C1 segment of cervical spinal cord (tissue), 14 donors: ENCODE data around the gene NXN.
"Not testable (repeated sequence)": the region's sequence is repeated elsewhere in the genome, so short reads cannot be mapped to it uniquely, and the experiment has no call there.

Source experiments
- DNase-seq, 14 donors: peaks; one replicate each; lab custom pipeline; 2025; lab: John Stamatoyannopoulos, UW

NXN gene

GRCh38 chr17:921161-921560 is 58.4 kb downstream of the NXN start:
- no peak for DNase-seq

GRCh38 chr17:920190-920589 is 59.4 kb downstream of the NXN start:
- no peak for DNase-seq

- no peak for DNase-seq
Measured at GRCh38 chr17:917941-918740, 61.4 kb downstream of the NXN start.

- DNase-seq: no peak
Measured at GRCh38 chr17:917391-917811, 62.2 kb downstream of the NXN start.

GRCh38 chr17:916315-916714 is 63.3 kb downstream of the NXN start:
- no peak for DNase-seq

GRCh38 chr17:915538-916201 is 63.9 kb downstream of the NXN start:
- DNase-seq: peak in 2 of 14 donors; percentile 6 to 18

- DNase-seq: no peak
Measured at GRCh38 chr17:914561-914960, 65.0 kb downstream of the NXN start.

- DNase-seq: no peak
Measured at GRCh38 chr17:913207-913606, 66.4 kb downstream of the NXN start.

- no peak for DNase-seq
Measured at GRCh38 chr17:909642-910323, 69.8 kb downstream of the NXN start.

GRCh38 chr17:907725-908124 is 71.9 kb downstream of the NXN start:
- DNase-seq: no peak

- not testable (repeated sequence) for DNase-seq
Measured at GRCh38 chr17:905708-906107, 73.9 kb downstream of the NXN start.

- DNase-seq: no peak
Measured at GRCh38 chr17:903691-904481, 75.7 kb downstream of the NXN start.

- no peak for DNase-seq
Measured at GRCh38 chr17:902463-902862, 77.1 kb downstream of the NXN start.

- DNase-seq: no peak
Measured at GRCh38 chr17:901964-902363, 77.6 kb downstream of the NXN start.

GRCh38 chr17:901191-901950 is 78.2 kb downstream of the NXN start:
- peak in 1 of 14 donors; percentile 7 for DNase-seq

GRCh38 chr17:900336-900934 is 79.1 kb downstream of the NXN start:
- no peak for DNase-seq

- DNase-seq: no peak
Measured at GRCh38 chr17:897970-898619, 81.5 kb downstream of the NXN start.

GRCh38 chr17:896953-897661 is 82.5 kb downstream of the NXN start:
- DNase-seq: no peak

GRCh38 chr17:896454-896853 is 83.1 kb downstream of the NXN start:
- DNase-seq: no peak
